GM15510 (cell line): ENCODE data around the gene MUC12.

ENCODE experiments used
- POLR2A ChIP-seq: IDR thresholded peaks from 3 replicates; pipeline ENCODE4 v1.6.1; 2011; ENCODE audit warnings: borderline replicate concordance; ENCODE audit not compliant: insufficient read length; ENCODE audit errors: extremely low read depth

The MUC12 gene

GRCh38 chr7:101066141-101066832 is 96.9 kb downstream of the MUC12 start:
- TF ChIP-seq POLR2A: no peak

- TF ChIP-seq POLR2A: no peak
Measured at GRCh38 chr7:101066833-101067177, 97.4 kb downstream of the MUC12 start.

- no peak for TF ChIP-seq POLR2A
Measured at GRCh38 chr7:101068401-101068800, 99.0 kb downstream of the MUC12 start.
